Neural cell (in vitro differentiated cells): ENCODE data around the gene SH3RF3.

Experiments
- EP300 ChIP-seq: fragments of 450-650 bp; conservative IDR thresholded peaks from 2 replicates; pipeline ENCODE4 v1.6.1; 2014; ENCODE audit warnings: antibody characterized with exemption, mild to moderate bottlenecking, moderate library complexity; ENCODE audit not compliant: poor library complexity, severe bottlenecking
- POLR2AphosphoS5 ChIP-seq: IDR thresholded peaks from 2 replicates; pipeline ENCODE4 v1.6.1; 2012
- SMC3 ChIP-seq: fragments of 450-650 bp; conservative IDR thresholded peaks from 2 replicates; pipeline ENCODE4 v1.6.1; 2014; ENCODE audit warnings: antibody characterized with exemption, mild to moderate bottlenecking, moderate library complexity; ENCODE audit not compliant: poor library complexity
- TAF1 ChIP-seq: IDR thresholded peaks from 2 replicates; pipeline ENCODE4 v1.6.1; 2012; ENCODE audit warnings: low read depth
- TF ChIP-seq, protein P1 (sequence below): fragments of 450-650 bp; IDR thresholded peaks from 2 replicates; pipeline ENCODE4 v1.5.1; 2014; ENCODE audit warnings: antibody characterized with exemption, mild to moderate bottlenecking, moderate library complexity; ENCODE audit not compliant: poor library complexity, severe bottlenecking
- TF ChIP-seq, protein P2 (sequence below): IDR thresholded peaks from 2 replicates; pipeline ENCODE4 v1.6.1; 2012; ENCODE audit warnings: borderline replicate concordance

DNA sequence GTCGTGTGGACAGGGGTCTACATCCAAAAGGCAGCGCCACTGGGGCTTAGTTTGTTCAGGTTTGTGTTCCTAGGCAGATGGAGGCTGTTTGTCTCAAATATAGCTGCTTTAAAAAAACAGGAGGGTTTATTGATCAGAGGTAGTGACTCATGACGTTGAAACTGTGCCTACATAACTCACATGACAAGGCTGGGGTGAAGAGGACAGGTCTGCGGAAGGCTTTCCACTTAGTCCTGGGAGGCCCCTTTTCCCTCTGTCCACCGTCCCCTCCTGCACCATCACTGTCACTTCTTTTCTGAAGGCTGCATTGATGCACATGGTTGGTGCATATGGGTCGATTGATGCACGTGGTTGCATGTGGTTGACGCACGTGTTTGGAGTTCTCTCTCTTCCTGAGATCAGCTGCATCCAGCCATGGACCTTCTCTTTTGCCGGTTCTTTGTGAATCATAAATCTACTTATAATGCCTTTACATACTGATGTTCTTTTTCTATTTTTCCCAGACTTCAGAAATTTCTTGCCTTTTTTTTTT lies 10.9 kb downstream of the SH3RF3 start:
- TF ChIP-seq, protein P1, sequence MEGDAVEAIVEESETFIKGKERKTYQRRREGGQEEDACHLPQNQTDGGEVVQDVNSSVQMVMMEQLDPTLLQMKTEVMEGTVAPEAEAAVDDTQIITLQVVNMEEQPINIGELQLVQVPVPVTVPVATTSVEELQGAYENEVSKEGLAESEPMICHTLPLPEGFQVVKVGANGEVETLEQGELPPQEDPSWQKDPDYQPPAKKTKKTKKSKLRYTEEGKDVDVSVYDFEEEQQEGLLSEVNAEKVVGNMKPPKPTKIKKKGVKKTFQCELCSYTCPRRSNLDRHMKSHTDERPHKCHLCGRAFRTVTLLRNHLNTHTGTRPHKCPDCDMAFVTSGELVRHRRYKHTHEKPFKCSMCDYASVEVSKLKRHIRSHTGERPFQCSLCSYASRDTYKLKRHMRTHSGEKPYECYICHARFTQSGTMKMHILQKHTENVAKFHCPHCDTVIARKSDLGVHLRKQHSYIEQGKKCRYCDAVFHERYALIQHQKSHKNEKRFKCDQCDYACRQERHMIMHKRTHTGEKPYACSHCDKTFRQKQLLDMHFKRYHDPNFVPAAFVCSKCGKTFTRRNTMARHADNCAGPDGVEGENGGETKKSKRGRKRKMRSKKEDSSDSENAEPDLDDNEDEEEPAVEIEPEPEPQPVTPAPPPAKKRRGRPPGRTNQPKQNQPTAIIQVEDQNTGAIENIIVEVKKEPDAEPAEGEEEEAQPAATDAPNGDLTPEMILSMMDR, result no peak
- TF ChIP-seq TAF1 (no peak), POLR2AphosphoS5 (no peak), SMC3 (no peak), EP300 (no peak)
- TF ChIP-seq, protein P2, sequence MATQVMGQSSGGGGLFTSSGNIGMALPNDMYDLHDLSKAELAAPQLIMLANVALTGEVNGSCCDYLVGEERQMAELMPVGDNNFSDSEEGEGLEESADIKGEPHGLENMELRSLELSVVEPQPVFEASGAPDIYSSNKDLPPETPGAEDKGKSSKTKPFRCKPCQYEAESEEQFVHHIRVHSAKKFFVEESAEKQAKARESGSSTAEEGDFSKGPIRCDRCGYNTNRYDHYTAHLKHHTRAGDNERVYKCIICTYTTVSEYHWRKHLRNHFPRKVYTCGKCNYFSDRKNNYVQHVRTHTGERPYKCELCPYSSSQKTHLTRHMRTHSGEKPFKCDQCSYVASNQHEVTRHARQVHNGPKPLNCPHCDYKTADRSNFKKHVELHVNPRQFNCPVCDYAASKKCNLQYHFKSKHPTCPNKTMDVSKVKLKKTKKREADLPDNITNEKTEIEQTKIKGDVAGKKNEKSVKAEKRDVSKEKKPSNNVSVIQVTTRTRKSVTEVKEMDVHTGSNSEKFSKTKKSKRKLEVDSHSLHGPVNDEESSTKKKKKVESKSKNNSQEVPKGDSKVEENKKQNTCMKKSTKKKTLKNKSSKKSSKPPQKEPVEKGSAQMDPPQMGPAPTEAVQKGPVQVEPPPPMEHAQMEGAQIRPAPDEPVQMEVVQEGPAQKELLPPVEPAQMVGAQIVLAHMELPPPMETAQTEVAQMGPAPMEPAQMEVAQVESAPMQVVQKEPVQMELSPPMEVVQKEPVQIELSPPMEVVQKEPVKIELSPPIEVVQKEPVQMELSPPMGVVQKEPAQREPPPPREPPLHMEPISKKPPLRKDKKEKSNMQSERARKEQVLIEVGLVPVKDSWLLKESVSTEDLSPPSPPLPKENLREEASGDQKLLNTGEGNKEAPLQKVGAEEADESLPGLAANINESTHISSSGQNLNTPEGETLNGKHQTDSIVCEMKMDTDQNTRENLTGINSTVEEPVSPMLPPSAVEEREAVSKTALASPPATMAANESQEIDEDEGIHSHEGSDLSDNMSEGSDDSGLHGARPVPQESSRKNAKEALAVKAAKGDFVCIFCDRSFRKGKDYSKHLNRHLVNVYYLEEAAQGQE, result no peak
